ENCODE data around the gene ZNF777.
A peak's percentile ranks its signal among the peaks of the same experiment; 100 is the strongest.

The ZNF777 gene

GRCh38 chr7:149467321-149467859 is 6.5 kb upstream of the ZNF777 start:
- peaks cover 25% of the 10 kb centered on the region for H3K36me3 Mint-ChIP-seq (ENCODE audit: low read depth)
- no peaks in the 10 kb centered on the region for H3K9me3 Mint-ChIP-seq
- H3K4me3 Mint-ChIP-seq: no peak overlapping the region
- H3K27ac Mint-ChIP-seq: no peak overlapping the region
- DNase-seq: no peak
- no peaks in the 10 kb centered on the region for H3K4me1 Mint-ChIP-seq (ENCODE audit: low read depth)
- peaks cover 13% of the 10 kb centered on the region for H3K27me3 Mint-ChIP-seq

- Mint-ChIP-seq H3K27ac (no peak overlapping the region), H3K4me1 (ENCODE audit: low read depth) (peaks cover 6% of the 10 kb centered on the region), H3K9me3 (no peaks in the 10 kb centered on the region), H3K27me3 (peaks cover 13% of the 10 kb centered on the region), H3K36me3 (ENCODE audit: low read depth) (peaks cover 15% of the 10 kb centered on the region), H3K4me3 (no peak overlapping the region)
- DNase-seq: no peak
Measured at GRCh38 chr7:149466364-149466763, 5.5 kb upstream of the ZNF777 start.

GRCh38 chr7:149463500-149464161 is 2.8 kb upstream of the ZNF777 start:
- no peak for DNase-seq
- Mint-ChIP-seq H3K27me3 (peaks cover 13% of the 10 kb centered on the region), H3K4me1 (ENCODE audit: low read depth) (peaks cover 18% of the 10 kb centered on the region), H3K36me3 (ENCODE audit: low read depth) (no peaks in the 10 kb centered on the region), H3K9me3 (no peaks in the 10 kb centered on the region), H3K27ac (no peak overlapping the region), H3K4me3 (no peak overlapping the region)

GRCh38 chr7:149462101-149462520 is 1.2 kb upstream of the ZNF777 start:
- DNase-seq: no peak
- Mint-ChIP-seq H3K9me3 (no peaks in the 10 kb centered on the region), H3K27me3 (peaks cover 13% of the 10 kb centered on the region), H3K36me3 (ENCODE audit: low read depth) (peaks cover 3% of the 10 kb centered on the region), H3K27ac (no peak overlapping the region), H3K4me3 (peak overlapping the region; percentile 41), H3K4me1 (ENCODE audit: low read depth) (peaks cover 32% of the 10 kb centered on the region)

GRCh38 chr7:149459540-149460452 is 1.1 kb downstream of the ZNF777 start:
- Mint-ChIP-seq H3K4me1 (ENCODE audit: low read depth) (peaks cover 34% of the 10 kb centered on the region), H3K4me3 (peak overlapping the region; percentile 71), H3K9me3 (no peaks in the 10 kb centered on the region), H3K27me3 (peaks cover 7% of the 10 kb centered on the region), H3K27ac (no peak overlapping the region), H3K36me3 (ENCODE audit: low read depth) (peaks cover 26% of the 10 kb centered on the region)
- DNase-seq: peak; percentile 61

- DNase-seq: no peak
- peaks cover 34% of the 10 kb centered on the region for H3K4me1 Mint-ChIP-seq (ENCODE audit: low read depth)
- H3K36me3 Mint-ChIP-seq (ENCODE audit: low read depth): peaks cover 32% of the 10 kb centered on the region
- H3K4me3 Mint-ChIP-seq: peak overlapping the region; percentile 77
- H3K27ac Mint-ChIP-seq: peak overlapping the region; percentile 53
- peaks cover 3% of the 10 kb centered on the region for H3K27me3 Mint-ChIP-seq
- no peaks in the 10 kb centered on the region for H3K9me3 Mint-ChIP-seq
Measured at GRCh38 chr7:149459201-149459539, 1.7 kb downstream of the ZNF777 start.

GRCh38 chr7:149458235-149458634 is 2.6 kb downstream of the ZNF777 start:
- Mint-ChIP-seq H3K4me1 (ENCODE audit: low read depth) (peaks cover 34% of the 10 kb centered on the region), H3K27ac (peak overlapping the region; percentile 53), H3K36me3 (ENCODE audit: low read depth) (peaks cover 41% of the 10 kb centered on the region), H3K4me3 (peak overlapping the region; percentile 77), H3K27me3 (no peaks in the 10 kb centered on the region), H3K9me3 (no peaks in the 10 kb centered on the region)
- no peak for DNase-seq

- Mint-ChIP-seq H3K9me3 (no peaks in the 10 kb centered on the region), H3K4me1 (ENCODE audit: low read depth) (peaks cover 34% of the 10 kb centered on the region), H3K36me3 (ENCODE audit: low read depth) (peaks cover 45% of the 10 kb centered on the region), H3K4me3 (no peak overlapping the region), H3K27me3 (no peaks in the 10 kb centered on the region), H3K27ac (peak overlapping the region; percentile 22)
- no peak for DNase-seq
Measured at GRCh38 chr7:149457766-149458165, 3.1 kb downstream of the ZNF777 start.

- H3K4me1 Mint-ChIP-seq (ENCODE audit: low read depth): peaks cover 29% of the 10 kb centered on the region
- H3K9me3 Mint-ChIP-seq: no peaks in the 10 kb centered on the region
- DNase-seq: no peak
- H3K36me3 Mint-ChIP-seq (ENCODE audit: low read depth): peaks cover 47% of the 10 kb centered on the region
- no peak overlapping the region for H3K27ac Mint-ChIP-seq
- no peak overlapping the region for H3K4me3 Mint-ChIP-seq
- H3K27me3 Mint-ChIP-seq: no peaks in the 10 kb centered on the region
Measured at GRCh38 chr7:149456506-149457421, 4.1 kb downstream of the ZNF777 start.

GRCh38 chr7:149455175-149455950 is 5.5 kb downstream of the ZNF777 start:
- DNase-seq: no peak
- Mint-ChIP-seq H3K36me3 (ENCODE audit: low read depth) (peaks cover 60% of the 10 kb centered on the region), H3K4me1 (ENCODE audit: low read depth) (peaks cover 22% of the 10 kb centered on the region), H3K9me3 (no peaks in the 10 kb centered on the region), H3K27me3 (no peaks in the 10 kb centered on the region), H3K4me3 (no peak overlapping the region), H3K27ac (peak overlapping the region; percentile 41)

- Mint-ChIP-seq H3K4me1 (ENCODE audit: low read depth) (peaks cover 22% of the 10 kb centered on the region), H3K4me3 (no peak overlapping the region), H3K27me3 (no peaks in the 10 kb centered on the region), H3K36me3 (ENCODE audit: low read depth) (peaks cover 66% of the 10 kb centered on the region), H3K9me3 (no peaks in the 10 kb centered on the region), H3K27ac (peak overlapping the region; percentile 41)
- no peak for DNase-seq
Measured at GRCh38 chr7:149454750-149455149, 6.1 kb downstream of the ZNF777 start.

- Mint-ChIP-seq H3K9me3 (no peaks in the 10 kb centered on the region), H3K4me3 (no peak overlapping the region), H3K4me1 (ENCODE audit: low read depth) (peaks cover 20% of the 10 kb centered on the region), H3K27ac (peak overlapping the region; percentile 24), H3K27me3 (no peaks in the 10 kb centered on the region), H3K36me3 (ENCODE audit: low read depth) (peaks cover 74% of the 10 kb centered on the region)
- no peak for DNase-seq
Measured at GRCh38 chr7:149454006-149454405, 6.9 kb downstream of the ZNF777 start.

GRCh38 chr7:149450821-149451220 is 10.0 kb downstream of the ZNF777 start:
- Mint-ChIP-seq H3K27ac (peak overlapping the region; percentile 6), H3K4me3 (no peak overlapping the region), H3K9me3 (no peaks in the 10 kb centered on the region), H3K4me1 (ENCODE audit: low read depth) (no peaks in the 10 kb centered on the region), H3K27me3 (no peaks in the 10 kb centered on the region), H3K36me3 (ENCODE audit: low read depth) (peaks cover 86% of the 10 kb centered on the region)
- DNase-seq: no peak

Data from activated T-cell treated with anti-CD3 and anti-CD28 coated beads, Interleukin-2, amount 50 U/mL, for 24 hours (primary cell).